ENCODE data around the gene PGRMC1.
"Not testable (repeated sequence)": the region's sequence is repeated elsewhere in the genome, so short reads cannot be mapped to it uniquely, and the experiment has no call there.

Gene PGRMC1

GRCh38 chrX:119235872-119236622, at the start of gene PGRMC1:
Gene PGRMC1 (plus strand): TSS chrX:119236285. CDS start chrX:119236364, 79 bp downstream.
- in situ Hi-C loops (cut with MboI; ENCODE audit: low sequenced_read_pairs) = no loop called here

DNA sequence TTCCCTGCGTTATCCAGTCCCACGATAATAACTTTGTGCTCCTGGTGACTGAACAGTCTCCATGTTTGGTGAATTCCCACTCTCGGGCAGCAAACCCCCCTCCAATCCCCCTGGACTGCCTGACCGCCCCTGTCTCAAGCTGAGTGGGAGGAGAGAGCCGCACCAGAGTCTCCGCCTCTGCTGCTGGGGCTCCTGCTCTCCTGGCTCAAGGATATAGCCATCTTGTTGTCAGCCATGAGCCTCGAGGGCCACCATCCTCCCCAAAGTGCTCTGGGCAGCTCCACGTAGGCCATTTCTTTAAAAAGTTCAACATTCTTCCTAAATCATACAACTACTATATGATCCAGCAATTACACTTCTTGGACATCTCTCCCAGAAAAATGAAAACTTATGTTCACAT, 49.3 kb upstream of the PGRMC1 start:
- in situ Hi-C loops (cut with MboI; ENCODE audit: low sequenced_read_pairs) = no loop called here

- in situ Hi-C loops (cut with MboI; ENCODE audit: low sequenced_read_pairs) = no loop called here
Observed at GRCh38 chrX:119187298-119187697, 48.8 kb upstream of the PGRMC1 start.

GRCh38 chrX:119189115-119189514, 47.0 kb upstream of the PGRMC1 start:
- in situ Hi-C loops (cut with MboI; ENCODE audit: low sequenced_read_pairs) = no loop called here

- in situ Hi-C loops (cut with MboI; ENCODE audit: low sequenced_read_pairs) = no loop called here
Observed at GRCh38 chrX:119189595-119189994, 46.5 kb upstream of the PGRMC1 start.

DNA sequence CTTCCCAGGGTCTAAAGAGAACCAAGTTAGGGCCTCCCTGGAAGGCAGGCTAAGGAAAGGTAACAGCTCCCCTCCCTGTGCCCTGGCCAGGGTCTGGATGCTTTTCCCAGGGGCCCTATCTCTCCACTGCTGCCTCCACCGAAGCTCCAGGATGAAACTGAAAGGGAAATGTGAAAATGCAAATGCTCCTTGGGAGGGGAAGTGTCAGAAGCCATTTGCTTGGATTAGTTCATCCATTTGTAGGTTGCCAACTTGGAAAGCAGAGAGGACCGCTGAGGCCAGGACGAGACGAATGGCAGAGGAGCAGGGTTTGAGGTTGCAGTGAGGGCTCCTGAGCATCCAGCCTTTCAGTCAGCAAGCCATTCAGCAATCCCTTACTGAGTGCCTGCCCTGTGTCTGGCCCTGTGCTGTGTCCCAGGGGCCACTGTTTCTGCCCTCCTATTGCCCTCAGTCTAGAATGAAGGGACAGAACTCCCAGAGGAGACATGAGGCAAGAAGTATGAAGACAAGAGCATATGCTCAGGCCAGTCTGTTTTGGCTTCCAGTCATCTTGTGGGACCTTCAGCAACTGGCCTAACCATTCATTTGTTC, 45.9 kb upstream of the PGRMC1 start:
- in situ Hi-C loops (cut with MboI; ENCODE audit: low sequenced_read_pairs) = no loop called here

- in situ Hi-C loops (cut with MboI; ENCODE audit: low sequenced_read_pairs) = no loop called here
Observed at GRCh38 chrX:119190831-119191230, 45.3 kb upstream of the PGRMC1 start.

- in situ Hi-C loops (cut with MboI; ENCODE audit: low sequenced_read_pairs) = no loop called here
Observed at GRCh38 chrX:119194621-119195020, 41.5 kb upstream of the PGRMC1 start.

- in situ Hi-C loops (cut with MboI; ENCODE audit: low sequenced_read_pairs) = no loop called here
Observed at GRCh38 chrX:119201570-119201969, 34.5 kb upstream of the PGRMC1 start.

- in situ Hi-C loops (cut with MboI; ENCODE audit: low sequenced_read_pairs) = no loop called here
Observed at GRCh38 chrX:119206203-119206602, 29.9 kb upstream of the PGRMC1 start.

GRCh38 chrX:119207483-119207882, 28.6 kb upstream of the PGRMC1 start:
- in situ Hi-C loops (cut with MboI; ENCODE audit: low sequenced_read_pairs) = not testable (repeated sequence)

DNA sequence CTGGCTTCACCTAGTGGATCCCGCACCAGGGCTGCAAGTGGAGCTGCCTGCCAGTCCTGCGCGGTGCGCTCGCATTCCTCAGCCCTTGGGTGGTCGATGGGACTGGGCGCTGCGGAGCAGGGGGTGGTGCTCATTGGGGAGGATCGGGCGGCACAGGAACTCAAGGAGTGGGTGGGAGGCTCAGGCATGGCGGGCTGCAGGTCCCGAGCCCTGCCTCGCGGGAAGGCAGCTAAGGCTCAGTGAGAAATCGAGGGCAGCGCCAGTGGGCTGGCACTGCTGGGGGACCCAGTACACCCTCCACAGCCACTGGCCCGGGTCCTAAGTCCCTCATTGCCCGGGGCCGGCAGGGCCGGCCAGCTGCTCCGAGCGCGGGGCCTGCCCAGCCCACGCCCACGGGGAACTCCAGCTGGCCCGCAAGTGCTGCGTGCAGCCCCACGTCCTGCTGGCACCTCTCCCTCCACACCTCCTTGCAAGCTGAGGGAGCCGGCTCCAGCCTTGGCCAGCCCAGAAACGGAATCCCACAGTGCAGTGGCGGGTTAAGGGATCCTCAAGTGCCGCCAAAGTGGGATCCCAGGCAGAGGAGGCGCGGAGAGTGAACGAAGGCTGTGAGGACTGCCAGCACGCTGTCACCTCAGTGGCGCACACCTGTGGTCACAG, 27.6 kb upstream of the PGRMC1 start:
- in situ Hi-C loops (cut with MboI; ENCODE audit: low sequenced_read_pairs) = no loop called here

DNA sequence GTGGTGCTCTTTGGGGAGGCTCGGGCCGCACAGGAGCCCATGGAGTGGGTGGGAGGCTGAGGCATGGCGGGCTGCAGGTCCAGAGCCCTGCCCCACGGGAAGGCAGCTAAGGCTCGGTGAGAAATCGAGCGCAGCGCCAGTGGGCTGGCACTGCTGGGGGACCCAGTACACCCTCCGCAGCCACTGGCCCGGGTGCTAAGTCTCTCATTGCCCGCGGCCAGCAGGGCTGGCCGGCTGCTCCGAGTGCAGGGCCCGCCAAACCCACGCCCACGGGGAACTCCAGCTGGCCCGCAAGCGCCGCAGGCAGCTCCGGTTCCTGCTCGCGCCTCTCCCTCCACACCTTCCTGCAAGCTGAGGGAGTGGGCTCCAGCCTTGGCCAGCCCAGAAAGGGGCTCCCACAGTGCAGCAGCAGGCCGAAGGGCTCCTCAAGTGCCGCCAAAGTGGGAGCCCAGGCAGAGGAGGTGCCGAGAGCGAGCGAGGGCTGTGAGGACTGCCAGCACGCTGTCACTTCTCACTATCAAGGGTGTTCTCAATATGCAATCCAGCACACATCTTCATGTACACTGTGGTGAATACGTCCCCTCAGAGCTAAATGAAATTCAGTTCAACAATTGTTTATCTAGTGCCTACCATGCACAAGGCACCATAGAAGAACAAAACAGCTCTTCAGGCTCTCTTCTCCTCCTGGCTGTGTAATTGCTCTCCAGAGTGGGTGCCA, 25.0 kb upstream of the PGRMC1 start:
- in situ Hi-C loops (cut with MboI; ENCODE audit: low sequenced_read_pairs) = not testable (repeated sequence)

GRCh38 chrX:119211649-119212014, 24.5 kb upstream of the PGRMC1 start:
- in situ Hi-C loops (cut with MboI; ENCODE audit: low sequenced_read_pairs) = no loop called here

DNA sequence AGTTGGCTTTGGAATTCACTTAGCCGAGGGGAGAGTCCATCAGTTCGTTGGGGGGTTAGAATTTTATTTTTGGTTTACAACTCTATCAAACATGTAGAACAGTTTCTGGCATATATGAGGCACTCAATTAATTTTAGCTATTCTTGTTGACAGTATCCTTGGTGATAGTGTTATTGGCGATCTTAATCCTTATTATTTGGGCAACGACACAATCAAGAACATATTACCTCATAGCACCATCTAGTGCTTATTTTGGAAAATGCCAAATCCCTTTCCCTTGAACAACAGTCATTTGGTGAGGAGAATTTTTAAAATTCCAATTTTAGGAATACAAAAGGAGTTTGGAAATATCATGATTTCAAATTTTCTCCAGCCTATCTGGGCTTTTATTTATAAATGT, 17.9 kb upstream of the PGRMC1 start:
- in situ Hi-C loops (cut with MboI; ENCODE audit: low sequenced_read_pairs) = no loop called here

DNA sequence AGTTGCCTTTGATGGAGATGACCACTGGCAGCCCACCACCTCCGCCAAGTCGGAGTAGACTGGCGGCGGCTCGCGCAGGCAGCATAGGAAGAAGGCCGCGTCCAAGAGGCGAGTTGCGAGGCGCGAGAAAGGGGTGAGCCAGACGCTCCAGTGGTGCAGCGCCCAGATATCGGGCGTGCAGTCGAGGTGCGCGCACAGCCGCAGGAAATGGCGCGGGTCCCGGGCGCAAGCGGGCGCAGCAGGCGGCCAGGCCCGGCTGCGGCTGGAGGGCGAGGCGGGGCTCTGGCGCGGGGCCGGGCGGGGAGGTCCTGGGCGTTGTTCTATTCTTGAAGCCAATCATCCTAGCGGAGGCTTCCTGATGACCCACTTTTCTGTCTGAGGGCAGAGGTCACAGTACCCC, 13.2 kb upstream of the PGRMC1 start:
- in situ Hi-C loops (cut with MboI; ENCODE audit: low sequenced_read_pairs) = no loop called here

DNA sequence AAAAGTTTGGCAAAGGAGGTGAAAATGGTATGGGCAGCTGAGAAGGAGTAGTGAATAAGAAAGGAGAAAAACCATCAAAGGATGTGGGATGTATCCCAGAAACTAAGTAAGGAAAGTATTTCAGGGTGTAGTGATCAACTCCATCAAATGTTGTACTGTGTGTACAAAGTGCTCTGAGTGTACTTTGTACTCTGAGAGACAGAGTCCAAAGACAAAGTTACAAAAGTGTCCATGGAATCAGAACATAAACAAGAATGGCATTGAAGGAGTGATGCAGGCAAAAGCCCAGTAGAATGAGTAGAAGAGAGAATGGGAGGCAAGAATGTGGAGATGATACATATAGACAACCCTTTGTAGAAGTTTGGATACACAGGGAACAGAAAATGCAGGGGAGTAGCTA, 12.3 kb upstream of the PGRMC1 start:
- in situ Hi-C loops (cut with MboI; ENCODE audit: low sequenced_read_pairs) = no loop called here

- in situ Hi-C loops (cut with MboI; ENCODE audit: low sequenced_read_pairs) = no loop called here
Observed at GRCh38 chrX:119226446-119226845, 9.6 kb upstream of the PGRMC1 start.

DNA sequence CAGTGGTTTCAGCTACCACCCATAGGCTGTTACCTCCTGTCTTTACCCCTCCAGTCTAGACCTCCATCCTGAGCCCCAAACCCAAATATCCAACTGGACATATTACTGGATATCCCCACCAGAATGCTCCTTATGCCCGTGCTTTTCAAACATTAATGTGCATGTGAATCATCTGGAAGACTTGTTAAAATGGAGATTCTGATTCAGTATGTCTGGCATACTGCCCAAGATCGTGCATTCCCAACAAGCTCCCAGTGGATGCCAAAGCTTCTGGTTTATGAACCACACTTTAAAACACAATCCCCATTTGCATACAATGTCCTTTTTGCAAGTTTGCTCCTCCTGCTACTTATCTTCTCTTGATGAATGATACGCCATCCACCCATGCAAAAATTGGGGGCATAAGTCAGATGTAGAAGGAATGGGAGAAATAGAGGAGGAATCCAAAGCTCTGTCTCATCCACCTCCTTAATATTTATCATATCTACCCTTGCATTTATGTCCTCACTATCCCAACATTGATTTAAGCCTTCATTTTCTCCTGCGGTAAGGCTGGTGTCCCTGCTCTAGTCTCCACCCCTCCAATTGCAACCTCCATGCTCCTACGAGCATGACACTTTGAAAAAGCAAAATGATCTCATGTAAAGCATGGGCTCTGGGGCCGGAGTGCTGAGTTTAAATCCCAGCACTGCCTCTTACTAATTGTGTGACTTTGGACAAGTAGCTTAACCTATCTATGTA, 7.4 kb upstream of the PGRMC1 start:
- in situ Hi-C loops (cut with MboI; ENCODE audit: low sequenced_read_pairs) = no loop called here

DNA sequence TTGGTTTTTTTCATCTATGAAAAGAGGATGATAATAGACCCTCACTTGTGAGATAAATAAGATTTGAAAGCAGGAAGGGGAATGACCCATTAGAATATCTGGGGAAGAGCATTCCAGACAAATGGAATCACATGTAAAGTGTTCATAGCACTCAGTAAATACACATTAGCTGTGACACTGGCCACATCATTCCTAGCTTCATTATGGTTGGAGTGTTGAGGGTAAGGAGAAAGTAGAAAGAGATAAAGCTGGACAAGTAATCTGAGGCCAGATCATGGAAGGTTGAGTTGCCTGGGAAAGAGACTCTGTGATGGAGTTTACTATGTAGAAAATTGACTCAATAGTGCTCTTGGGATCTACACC, 6.9 kb upstream of the PGRMC1 start:
- in situ Hi-C loops (cut with MboI; ENCODE audit: low sequenced_read_pairs) = no loop called here

- in situ Hi-C loops (cut with MboI; ENCODE audit: low sequenced_read_pairs) = no loop called here
Observed at GRCh38 chrX:119230850-119231249, 5.2 kb upstream of the PGRMC1 start.
